Stimulated activated CD4-positive, alpha-beta T cell treated with anti-CD3 and anti-CD28 coated beads, TNF-alpha, amount 100 ng/mL, for 24 hours (primary cell): ENCODE results near the gene YWHAQ.
A peak's percentile ranks its signal among the peaks of the same experiment; 100 is the strongest.
"Not testable (repeated sequence)": the region's sequence is repeated elsewhere in the genome, so short reads cannot be mapped to it uniquely, and the experiment has no call there.

Experiments used
- DNase-seq, 3 experiments: peaks; one replicate each; pipeline ENCODE4 v3.0.0-alpha.2; 2020; ENCODE audit warnings: low read depth in 3 of 3

YWHAQ gene

GRCh38 chr2:9631878-9632700 is 1.3 kb upstream of the YWHAQ start:
- DNase-seq, result no peak

- no peak for DNase-seq
Measured at GRCh38 chr2:9631553-9631819, 689 bp upstream of the YWHAQ start.

GRCh38 chr2:9630117-9630735 is 571 bp downstream of the YWHAQ start:
- peak; percentile 45 to 76 (median 57) for DNase-seq

- peak in 1 of 3 experiments; percentile 35 for DNase-seq
Measured at GRCh38 chr2:9629222-9630116, 1.3 kb downstream of the YWHAQ start.

GRCh38 chr2:9627310-9627709 is 3.5 kb downstream of the YWHAQ start:
- DNase-seq, result peak in 1 of 3 experiments; percentile 21

DNA sequence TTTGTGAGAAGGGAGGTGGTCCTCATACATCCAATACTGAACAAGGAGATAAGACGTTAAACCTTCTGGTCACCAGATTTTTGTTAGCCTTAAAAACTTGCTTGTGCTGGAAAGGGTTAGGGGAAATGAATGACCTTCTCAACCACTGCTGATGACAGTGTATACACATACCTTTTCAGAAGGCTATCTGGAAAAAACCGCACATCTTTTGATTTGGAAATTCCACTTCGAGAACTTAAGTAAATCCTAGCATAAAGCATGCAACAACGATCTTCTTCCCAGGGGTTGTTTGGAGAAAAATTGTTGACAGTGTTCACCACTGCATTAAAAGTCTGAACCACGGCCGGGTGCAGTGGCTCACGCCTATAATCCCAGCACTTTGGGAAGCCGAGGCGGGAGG is 7.6 kb downstream of the YWHAQ start:
- DNase-seq, result no peak

DNA sequence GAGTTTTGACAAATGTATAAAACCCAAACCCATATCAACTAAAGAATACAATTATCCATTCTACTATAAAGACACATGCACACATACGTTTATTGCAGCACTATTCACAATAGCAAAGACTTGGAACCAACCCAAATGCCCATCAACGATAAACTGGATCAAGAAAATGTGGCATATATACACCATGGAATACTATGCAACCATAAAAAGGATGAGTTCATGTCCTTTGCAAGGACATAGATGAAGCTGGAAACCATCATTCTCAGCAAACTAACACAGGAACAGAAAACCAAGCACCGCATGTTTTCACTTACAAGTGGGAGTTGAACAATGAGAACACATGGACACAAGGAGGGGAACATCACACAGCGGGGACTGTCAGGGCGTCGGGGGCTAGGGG is 9.1 kb downstream of the YWHAQ start:
- DNase-seq, result not testable (repeated sequence)

DNA sequence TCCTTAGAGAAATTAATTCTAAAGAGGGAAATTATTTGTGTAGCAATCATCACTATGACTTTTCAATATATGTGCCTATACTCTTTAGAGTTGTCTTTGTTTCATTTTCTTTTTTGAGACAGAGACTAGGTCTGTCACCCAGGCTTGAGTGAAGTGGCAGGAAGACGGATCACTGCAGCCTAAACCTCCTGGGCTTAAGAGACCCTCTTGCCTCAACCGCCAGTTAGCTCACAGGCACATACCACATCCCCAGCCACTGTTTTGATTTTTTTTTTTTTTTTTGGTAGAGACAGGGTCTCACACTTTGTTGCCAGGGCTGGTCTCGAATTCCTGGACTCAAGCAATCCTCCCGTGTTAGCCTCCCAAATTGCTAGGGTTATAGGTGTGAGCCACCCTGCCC is 12.4 kb downstream of the YWHAQ start:
- DNase-seq, result no peak

DNA sequence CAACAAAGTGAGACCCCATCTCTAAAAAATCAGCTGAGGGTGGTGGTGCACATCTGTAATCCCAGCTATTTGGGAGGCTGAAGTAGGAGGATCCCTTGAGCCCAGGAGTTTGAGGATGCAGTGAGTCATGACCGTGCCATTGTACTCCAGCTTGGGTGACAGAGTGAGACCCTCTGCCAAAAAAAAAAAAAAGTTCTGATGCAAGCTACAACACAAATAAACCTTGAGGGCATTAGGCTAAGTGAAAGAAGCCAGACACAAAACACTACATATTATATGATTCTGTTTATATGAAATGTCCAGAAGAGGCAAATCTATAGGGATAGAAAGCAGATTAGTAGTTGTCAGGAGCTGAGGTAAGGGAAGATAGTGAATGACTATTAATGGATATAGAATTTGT is 13.0 kb downstream of the YWHAQ start:
- no peak for DNase-seq

- no peak for DNase-seq
Measured at GRCh38 chr2:9617296-9617695, 13.5 kb downstream of the YWHAQ start.

GRCh38 chr2:9614562-9614961 is 16.2 kb downstream of the YWHAQ start:
- DNase-seq, result no peak

GRCh38 chr2:9613291-9613690 is 17.5 kb downstream of the YWHAQ start:
- no peak for DNase-seq

DNA sequence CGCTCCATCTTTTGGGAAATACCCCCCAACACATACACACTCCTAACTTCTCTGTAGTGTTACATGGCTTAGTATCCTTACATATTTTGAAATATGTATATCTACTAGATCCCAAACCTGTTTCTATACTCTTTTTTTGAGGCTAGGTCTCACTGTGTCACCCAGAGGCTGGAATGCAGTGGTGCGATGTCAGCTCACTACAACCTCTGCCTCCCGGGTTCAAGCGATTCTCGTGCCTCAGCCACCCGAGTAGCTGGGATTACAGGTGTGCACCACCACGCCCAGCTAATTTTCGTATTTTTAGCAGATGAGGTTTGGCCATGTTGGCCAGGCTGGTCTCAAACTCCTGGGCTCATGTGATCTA is 19.3 kb downstream of the YWHAQ start:
- DNase-seq, result not testable (repeated sequence)

DNA sequence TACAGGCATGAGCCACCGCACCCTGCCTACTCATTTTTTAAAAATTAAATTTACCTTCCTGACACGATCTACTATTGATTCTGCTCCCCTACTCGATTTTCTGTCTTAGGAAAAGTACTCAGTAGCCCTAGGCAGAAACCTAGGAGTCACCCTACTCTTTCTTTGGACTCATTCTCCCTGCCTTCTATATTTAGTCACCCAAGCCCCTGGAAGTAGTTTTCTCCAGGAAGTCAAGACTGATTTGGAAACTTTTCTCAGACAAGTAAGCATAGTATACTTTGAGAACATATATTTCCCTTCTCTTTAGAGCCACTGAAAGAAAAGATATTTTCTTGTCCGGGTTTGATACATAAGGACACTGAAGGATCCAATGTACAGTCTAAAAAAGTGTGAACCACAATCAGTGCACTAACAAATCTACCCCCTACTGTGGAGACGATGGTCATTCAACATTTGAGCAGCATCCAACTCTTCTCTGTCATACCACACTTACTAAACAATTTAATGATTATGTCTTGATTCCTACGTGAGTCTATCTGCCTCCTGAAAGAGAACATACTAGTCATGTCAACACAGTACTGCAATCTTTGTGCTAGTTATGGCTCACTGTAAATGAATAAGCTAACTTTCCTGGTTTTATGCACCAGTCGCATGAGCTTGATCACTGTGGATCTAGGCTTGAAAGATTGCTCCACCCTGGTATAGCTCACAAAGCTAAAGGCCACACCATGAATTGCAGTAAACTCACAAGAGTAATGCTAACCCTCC is 19.8 kb downstream of the YWHAQ start:
- no peak for DNase-seq

DNA sequence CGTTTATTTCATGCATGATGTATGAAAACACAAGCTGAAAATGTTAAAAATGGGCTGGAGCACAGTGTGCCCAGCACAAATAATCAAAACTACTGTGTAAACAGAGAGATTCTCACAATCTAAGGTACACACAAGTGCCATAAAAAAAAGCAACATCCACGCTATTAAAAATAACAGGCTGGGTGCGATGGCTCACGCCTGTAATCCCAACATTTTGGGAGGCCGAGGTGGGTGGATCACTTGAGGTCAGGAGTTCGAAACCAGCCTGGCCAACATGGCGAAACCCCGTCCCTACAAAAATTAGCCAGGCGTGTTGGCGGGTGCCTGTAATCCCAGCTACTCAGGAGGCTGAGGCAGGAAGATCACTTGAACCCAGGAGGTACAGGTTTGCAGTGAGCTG is 22.3 kb downstream of the YWHAQ start:
- DNase-seq, result not testable (repeated sequence)

DNA sequence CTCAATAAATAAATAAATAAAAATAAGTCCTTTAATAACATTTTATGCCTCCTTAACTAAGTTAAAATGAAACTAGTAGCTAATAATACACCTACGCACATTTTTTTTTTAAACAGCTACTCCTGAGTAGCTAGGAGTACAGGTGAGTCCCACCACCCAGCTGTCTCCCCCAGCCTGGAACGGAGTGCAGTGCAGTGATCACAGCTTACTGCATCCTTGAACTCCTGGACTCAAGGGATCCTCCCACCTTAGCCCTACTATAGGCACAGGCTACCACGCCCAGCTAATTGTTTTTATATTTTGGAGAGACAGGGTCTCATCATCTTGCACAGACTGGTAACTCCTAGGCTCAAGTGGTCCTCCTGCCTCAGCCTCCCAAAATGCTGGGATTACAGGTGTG is 28.4 kb downstream of the YWHAQ start:
- DNase-seq, result no peak

GRCh38 chr2:9601397-9601796 is 29.4 kb downstream of the YWHAQ start:
- DNase-seq, result no peak

DNA sequence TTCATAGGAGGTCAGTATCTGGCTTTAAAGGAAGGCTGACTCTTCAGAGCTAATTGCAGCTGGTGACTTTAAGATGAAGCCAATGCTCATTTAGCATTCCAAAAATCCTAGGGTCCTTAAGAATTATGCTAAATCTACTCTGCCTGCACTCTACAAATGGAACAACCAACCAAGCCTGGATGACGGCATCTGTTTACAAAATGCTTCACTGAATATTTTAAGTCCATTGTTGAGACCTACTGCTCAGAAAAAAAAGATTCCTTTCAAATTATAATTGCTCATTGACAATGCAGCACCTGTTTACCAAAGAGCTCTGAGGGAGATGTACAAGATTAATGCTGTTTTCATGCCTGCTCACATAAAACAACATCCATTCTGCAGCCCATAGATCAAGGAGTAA is 31.4 kb downstream of the YWHAQ start:
- no peak for DNase-seq

- DNase-seq, result no peak
Measured at GRCh38 chr2:9596621-9597311, 34.0 kb downstream of the YWHAQ start.

DNA sequence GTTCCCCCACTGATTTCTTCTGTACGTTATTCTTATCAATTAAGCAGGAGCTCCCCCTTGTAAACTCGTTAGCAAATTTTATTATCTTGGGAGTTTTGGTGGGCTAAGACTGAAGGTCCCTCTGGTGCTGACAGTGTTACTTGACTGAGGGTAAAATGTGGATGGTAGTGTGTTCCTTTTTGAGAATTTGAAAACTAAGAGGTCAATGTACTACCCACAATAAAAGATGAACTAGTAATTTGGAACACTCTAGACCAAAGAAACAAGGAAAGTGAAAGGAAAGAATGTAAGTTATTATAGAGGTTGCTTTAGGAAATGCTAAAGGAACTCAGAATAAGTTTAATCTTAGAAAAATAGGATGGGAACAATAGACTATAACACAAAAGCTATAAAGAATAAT is 35.1 kb downstream of the YWHAQ start:
- no peak for DNase-seq

GRCh38 chr2:9595256-9595655 is 35.5 kb downstream of the YWHAQ start:
- not testable (repeated sequence) for DNase-seq
